Activated naive CD8-positive, alpha-beta T cell treated with anti-CD3 and anti-CD28 coated beads for 36 hours (primary cell): Measurements from ENCODE around the gene THBS3. TPM values are rescaled to one million over a fixed set of nuclear protein-coding genes. Genes with fewer than 3 reads are reported as not detected.
"Not testable (repeated sequence)": the region's sequence is repeated elsewhere in the genome, so short reads cannot be mapped to it uniquely, and the experiment has no call there.

Source experiments
- DNase-seq: peaks from one replicate; pipeline ENCODE4 v3.0.0; 2021
- H3K27ac Mint-ChIP-seq: one replicate; pipeline ENCODE4 v1.8.0; 2022; ENCODE audit warnings: mild to moderate bottlenecking, moderate library complexity, mixed read lengths
- H3K27me3 Mint-ChIP-seq: one replicate; pipeline ENCODE4 v1.8.0; 2022; ENCODE audit warnings: mild to moderate bottlenecking, mixed read lengths
- H3K36me3 Mint-ChIP-seq: one replicate; pipeline ENCODE4 v1.8.0; 2021; ENCODE audit warnings: mild to moderate bottlenecking, mixed read lengths
- H3K4me1 Mint-ChIP-seq: one replicate; pipeline ENCODE4 v1.8.0; 2021; ENCODE audit warnings: mixed read lengths
- H3K4me3 Mint-ChIP-seq: one replicate; pipeline ENCODE4 v1.8.0; 2022; ENCODE audit warnings: mild to moderate bottlenecking, moderate library complexity, mixed read lengths
- H3K9me3 Mint-ChIP-seq: one replicate; pipeline ENCODE4 v1.8.0; 2022; ENCODE audit warnings: mixed read lengths
- total RNA-seq, 2 experiments: library from RNA; stranded (reverse); gene quantifications; one replicate each; pipeline ENCODE4 v1.2.3, GENCODE V29; 2021

THBS3 gene
- total RNA-seq, 2 experiments from 2014 or later, result 7.4 to 9.3 TPM

- H3K27ac Mint-ChIP-seq, H3K9me3 Mint-ChIP-seq, DNase-seq, H3K4me3 Mint-ChIP-seq, H3K36me3 Mint-ChIP-seq, H3K27me3 Mint-ChIP-seq: not testable (repeated sequence)
- peaks cover 29% of the 10 kb centered on the region for H3K4me1 Mint-ChIP-seq
Measured at GRCh38 chr1:155189926-155190325, 17.8 kb downstream of the THBS3 start.

GRCh38 chr1:155188268-155188667 is 19.4 kb downstream of the THBS3 start:
- peaks cover under 1% of the 10 kb centered on the region for H3K27me3 Mint-ChIP-seq
- no peak overlapping the region for H3K4me3 Mint-ChIP-seq
- peak overlapping the region; percentile 65 for H3K27ac Mint-ChIP-seq
- no peak for DNase-seq
- peaks cover 16% of the 10 kb centered on the region for H3K4me1 Mint-ChIP-seq
- H3K36me3 Mint-ChIP-seq, result no peaks in the 10 kb centered on the region
- no peaks in the 10 kb centered on the region for H3K9me3 Mint-ChIP-seq

- Mint-ChIP-seq H3K4me3 (no peak overlapping the region), H3K36me3 (no peaks in the 10 kb centered on the region), H3K4me1 (peaks cover 10% of the 10 kb centered on the region), H3K9me3 (no peaks in the 10 kb centered on the region), H3K27me3 (no peaks in the 10 kb centered on the region), H3K27ac (no peak overlapping the region)
- no peak for DNase-seq
Measured at GRCh38 chr1:155187456-155187891, 20.2 kb downstream of the THBS3 start.

GRCh38 chr1:155186794-155187455 is 20.8 kb downstream of the THBS3 start:
- Mint-ChIP-seq H3K27ac (no peak overlapping the region), H3K4me3 (no peak overlapping the region), H3K4me1 (peaks cover 5% of the 10 kb centered on the region), H3K27me3 (no peaks in the 10 kb centered on the region), H3K9me3 (no peaks in the 10 kb centered on the region), H3K36me3 (peaks cover 4% of the 10 kb centered on the region)
- no peak for DNase-seq

- Mint-ChIP-seq H3K27me3 (no peaks in the 10 kb centered on the region), H3K9me3 (no peaks in the 10 kb centered on the region), H3K4me1 (peaks cover 4% of the 10 kb centered on the region), H3K27ac (no peak overlapping the region), H3K36me3 (peaks cover 6% of the 10 kb centered on the region), H3K4me3 (no peak overlapping the region)
- no peak for DNase-seq
Measured at GRCh38 chr1:155186067-155186793, 21.5 kb downstream of the THBS3 start.

- H3K27ac Mint-ChIP-seq, result peak overlapping the region; percentile 11
- H3K4me3 Mint-ChIP-seq, result no peak overlapping the region
- no peaks in the 10 kb centered on the region for H3K9me3 Mint-ChIP-seq
- H3K27me3 Mint-ChIP-seq, result no peaks in the 10 kb centered on the region
- peaks cover 6% of the 10 kb centered on the region for H3K36me3 Mint-ChIP-seq
- no peak for DNase-seq
- H3K4me1 Mint-ChIP-seq, result peaks cover 4% of the 10 kb centered on the region
Measured at GRCh38 chr1:155185783-155186066, 22.0 kb downstream of the THBS3 start.

- H3K27ac Mint-ChIP-seq, result peak overlapping the region; percentile 11
- H3K36me3 Mint-ChIP-seq, result peaks cover 6% of the 10 kb centered on the region
- peaks cover 4% of the 10 kb centered on the region for H3K4me1 Mint-ChIP-seq
- no peak overlapping the region for H3K4me3 Mint-ChIP-seq
- H3K9me3 Mint-ChIP-seq, result no peaks in the 10 kb centered on the region
- no peak for DNase-seq
- no peaks in the 10 kb centered on the region for H3K27me3 Mint-ChIP-seq
Measured at GRCh38 chr1:155184835-155185782, 22.6 kb downstream of the THBS3 start.

- Mint-ChIP-seq H3K4me3 (no peak overlapping the region), H3K4me1 (peaks cover 4% of the 10 kb centered on the region), H3K9me3 (no peaks in the 10 kb centered on the region), H3K27me3 (no peaks in the 10 kb centered on the region), H3K27ac (no peak overlapping the region), H3K36me3 (peaks cover 9% of the 10 kb centered on the region)
- no peak for DNase-seq
Measured at GRCh38 chr1:155184351-155184811, 23.3 kb downstream of the THBS3 start.

GRCh38 chr1:155183775-155184221 is 23.9 kb downstream of the THBS3 start:
- no peaks in the 10 kb centered on the region for H3K9me3 Mint-ChIP-seq
- H3K27ac Mint-ChIP-seq, result no peak overlapping the region
- DNase-seq, result no peak
- peaks cover 10% of the 10 kb centered on the region for H3K36me3 Mint-ChIP-seq
- H3K4me1 Mint-ChIP-seq, result peaks cover 4% of the 10 kb centered on the region
- no peak overlapping the region for H3K4me3 Mint-ChIP-seq
- H3K27me3 Mint-ChIP-seq, result no peaks in the 10 kb centered on the region

- Mint-ChIP-seq H3K4me3 (no peak overlapping the region), H3K27ac (no peak overlapping the region), H3K4me1 (peaks cover under 1% of the 10 kb centered on the region), H3K9me3 (no peaks in the 10 kb centered on the region), H3K27me3 (no peaks in the 10 kb centered on the region), H3K36me3 (peaks cover 16% of the 10 kb centered on the region)
- no peak for DNase-seq
Measured at GRCh38 chr1:155182052-155182550, 25.6 kb downstream of the THBS3 start.

GRCh38 chr1:155181371-155182051 is 26.2 kb downstream of the THBS3 start:
- peaks cover 16% of the 10 kb centered on the region for H3K36me3 Mint-ChIP-seq
- no peak overlapping the region for H3K4me3 Mint-ChIP-seq
- DNase-seq, result no peak
- H3K27me3 Mint-ChIP-seq, result no peaks in the 10 kb centered on the region
- no peaks in the 10 kb centered on the region for H3K9me3 Mint-ChIP-seq
- peaks cover 6% of the 10 kb centered on the region for H3K4me1 Mint-ChIP-seq
- no peak overlapping the region for H3K27ac Mint-ChIP-seq

- DNase-seq, result no peak
- Mint-ChIP-seq H3K4me1 (peaks cover 15% of the 10 kb centered on the region), H3K36me3 (peaks cover 16% of the 10 kb centered on the region), H3K27ac (no peak overlapping the region), H3K9me3 (no peaks in the 10 kb centered on the region), H3K4me3 (no peak overlapping the region), H3K27me3 (no peaks in the 10 kb centered on the region)
Measured at GRCh38 chr1:155179112-155180031, 28.3 kb downstream of the THBS3 start.

GRCh38 chr1:155178441-155179111 is 29.1 kb downstream of the THBS3 start:
- peaks cover 20% of the 10 kb centered on the region for H3K4me1 Mint-ChIP-seq
- DNase-seq, result no peak
- no peak overlapping the region for H3K27ac Mint-ChIP-seq
- no peaks in the 10 kb centered on the region for H3K27me3 Mint-ChIP-seq
- H3K4me3 Mint-ChIP-seq, result no peak overlapping the region
- no peaks in the 10 kb centered on the region for H3K9me3 Mint-ChIP-seq
- peaks cover 16% of the 10 kb centered on the region for H3K36me3 Mint-ChIP-seq
